Measurements from ENCODE around the gene ACKR3. TPM values are rescaled to one million over a fixed set of nuclear protein-coding genes. Genes with fewer than 3 reads are reported as not detected.

The ACKR3 gene
- total and polyA plus RNA-seq, 10 of the 15 experiments (the other 5 are each of a cell fraction or from before 2014, with no cell fraction given) = 3.0 to 154 (median 6.4) TPM

GRCh38 chr2:236614551-236614950 is 44.9 kb downstream of the ACKR3 start:
- no peaks in the 10 kb centered on the region for H3K4me1 ChIP-seq (ENCODE audit: control insufficient read depth, insufficient read depth, low read length)
- ATAC-seq (no peak), FAIRE-seq (no peak), DNase-seq (ENCODE audit: low read depth, low spot score) (no peak)
- H2AFZ ChIP-seq (ENCODE audit: control insufficient read depth, low read depth, low read length) = no peak overlapping the region
- ChIA-PET POLR2A (no interaction called here), RAD21 (ENCODE audit: unreplicated experiment) (interaction anchor here (0.9 kb wide), 1 partner anchor 102 kb away, joined by 3 read pairs; no protein-coding TSS in a partner anchor), CTCF (interaction anchor here (2.6 kb wide), 1 partner anchor 101 kb away, joined by 7 read pairs; no protein-coding TSS in a partner anchor), SMC1A (ENCODE audit: uncharacterized antibody, unreplicated experiment) (no interaction called here)
- WGBS (ENCODE audit: insufficient coverage, insufficient replicate concordance, low lambda C conversion rate, missing lambda C conversion rate) = 30% methylated on average over 5 of the region's 5 CpGs
- H3K4me3 ChIP-seq = no peak overlapping the region
- no peaks in the 10 kb centered on the region for H3K9me3 ChIP-seq (replicated peaks; ENCODE audit: control insufficient read depth, insufficient read depth, low read length)
- BruUV-seq (replicated peaks) = no TSS peak
- intact Hi-C loops (cut with micrococcal nuclease; ENCODE audit: unreplicated experiment) (no loop called here), in situ Hi-C loops (cut with MboI) (no loop called here)
- H4K20me1 ChIP-seq (ENCODE audit: control insufficient read depth, insufficient read depth) = no peaks in the 10 kb centered on the region
- no peak for TF ChIP-seq HDAC6 (IDR thresholded peaks at IDR 0.05; ENCODE audit: unreplicated experiment)
- no peak for TF ChIP-seq POLR2AphosphoS2 (IDR thresholded peaks at IDR 0.05; ENCODE audit: low read depth, low read length)
- no peak for TF ChIP-seq RELA (IDR thresholded peaks at IDR 0.05; ENCODE audit: borderline replicate concordance, partially characterized antibody)
- TF ChIP-seq NKRF (conservative IDR thresholded peaks at IDR 0.05) = no peak
- no peak for TF ChIP-seq PML (IDR thresholded peaks at IDR 0.05; ENCODE audit: low read length)
- TF ChIP-seq SREBF2 (IDR thresholded peaks at IDR 0.05; ENCODE audit: low read length) = no peak
- TF ChIP-seq, protein P1, sequence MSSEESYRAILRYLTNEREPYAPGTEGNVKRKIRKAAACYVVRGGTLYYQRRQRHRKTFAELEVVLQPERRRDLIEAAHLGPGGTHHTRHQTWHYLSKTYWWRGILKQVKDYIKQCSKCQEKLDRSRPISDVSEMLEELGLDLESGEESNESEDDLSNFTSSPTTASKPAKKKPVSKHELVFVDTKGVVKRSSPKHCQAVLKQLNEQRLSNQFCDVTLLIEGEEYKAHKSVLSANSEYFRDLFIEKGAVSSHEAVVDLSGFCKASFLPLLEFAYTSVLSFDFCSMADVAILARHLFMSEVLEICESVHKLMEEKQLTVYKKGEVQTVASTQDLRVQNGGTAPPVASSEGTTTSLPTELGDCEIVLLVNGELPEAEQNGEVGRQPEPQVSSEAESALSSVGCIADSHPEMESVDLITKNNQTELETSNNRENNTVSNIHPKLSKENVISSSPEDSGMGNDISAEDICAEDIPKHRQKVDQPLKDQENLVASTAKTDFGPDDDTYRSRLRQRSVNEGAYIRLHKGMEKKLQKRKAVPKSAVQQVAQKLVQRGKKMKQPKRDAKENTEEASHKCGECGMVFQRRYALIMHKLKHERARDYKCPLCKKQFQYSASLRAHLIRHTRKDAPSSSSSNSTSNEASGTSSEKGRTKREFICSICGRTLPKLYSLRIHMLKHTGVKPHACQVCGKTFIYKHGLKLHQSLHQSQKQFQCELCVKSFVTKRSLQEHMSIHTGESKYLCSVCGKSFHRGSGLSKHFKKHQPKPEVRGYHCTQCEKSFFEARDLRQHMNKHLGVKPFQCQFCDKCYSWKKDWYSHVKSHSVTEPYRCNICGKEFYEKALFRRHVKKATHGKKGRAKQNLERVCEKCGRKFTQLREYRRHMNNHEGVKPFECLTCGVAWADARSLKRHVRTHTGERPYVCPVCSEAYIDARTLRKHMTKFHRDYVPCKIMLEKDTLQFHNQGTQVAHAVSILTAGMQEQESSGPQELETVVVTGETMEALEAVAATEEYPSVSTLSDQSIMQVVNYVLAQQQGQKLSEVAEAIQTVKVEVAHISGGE (CRISPR knock-in tag; IDR thresholded peaks at IDR 0.05) = no peak
- TF ChIP-seq RBBP5 (conservative IDR thresholded peaks at IDR 0.05) = no peak
- TF ChIP-seq CHD4 (IDR thresholded peaks at IDR 0.05) = no peak
- no peak for TF ChIP-seq CREB1 (IDR thresholded peaks at IDR 0.05; ENCODE audit: low read depth)
- no peak for TF ChIP-seq REST (IDR thresholded peaks at IDR 0.05; ENCODE audit: low read depth, low read length)
- no peak for TF ChIP-seq YBX1 (IDR thresholded peaks at IDR 0.05)
- TF ChIP-seq, protein P2, sequence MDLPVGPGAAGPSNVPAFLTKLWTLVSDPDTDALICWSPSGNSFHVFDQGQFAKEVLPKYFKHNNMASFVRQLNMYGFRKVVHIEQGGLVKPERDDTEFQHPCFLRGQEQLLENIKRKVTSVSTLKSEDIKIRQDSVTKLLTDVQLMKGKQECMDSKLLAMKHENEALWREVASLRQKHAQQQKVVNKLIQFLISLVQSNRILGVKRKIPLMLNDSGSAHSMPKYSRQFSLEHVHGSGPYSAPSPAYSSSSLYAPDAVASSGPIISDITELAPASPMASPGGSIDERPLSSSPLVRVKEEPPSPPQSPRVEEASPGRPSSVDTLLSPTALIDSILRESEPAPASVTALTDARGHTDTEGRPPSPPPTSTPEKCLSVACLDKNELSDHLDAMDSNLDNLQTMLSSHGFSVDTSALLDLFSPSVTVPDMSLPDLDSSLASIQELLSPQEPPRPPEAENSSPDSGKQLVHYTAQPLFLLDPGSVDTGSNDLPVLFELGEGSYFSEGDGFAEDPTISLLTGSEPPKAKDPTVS (IDR thresholded peaks at IDR 0.05; ENCODE audit: low read depth, low read length) = no peak
- H3K9ac ChIP-seq (ENCODE audit: control insufficient read depth, insufficient read depth, low read length) = no peak overlapping the region
- H3K36me3 ChIP-seq (ENCODE audit: control insufficient read depth in 2 of 2, insufficient read depth in 2 of 2, low read length in 1 of 2) = no peaks in the 10 kb centered on the region
- no peaks in the 10 kb centered on the region for H3K79me2 ChIP-seq (ENCODE audit: control insufficient read depth, insufficient read depth, low read length)
- H3K27me3 ChIP-seq (replicated peaks in 1 of 2; ENCODE audit: control insufficient read depth in 2 of 2, insufficient read depth in 2 of 2, low read length in 1 of 2) = peaks cover 0 to 9% of the 10 kb centered on the region in 2 experiments
- H3K4me2 ChIP-seq (ENCODE audit: control insufficient read depth, insufficient read depth) = no peak overlapping the region
- no peak overlapping the region for H3K27ac ChIP-seq (ENCODE audit: control insufficient read depth, insufficient read depth)
